Stimulated activated CD8-positive, alpha-beta memory T cell treated with anti-CD3 and anti-CD28 coated beads, Interleukin-15, amount 100 ng/mL, for 24 hours (primary cell): ENCODE data around the gene GJB6.
A peak's percentile ranks its signal among the peaks of the same experiment; 100 is the strongest.
"Not testable (repeated sequence)": the region's sequence is repeated elsewhere in the genome, so short reads cannot be mapped to it uniquely, and the experiment has no call there.

Experiments
- DNase-seq: peaks from one replicate; pipeline ENCODE4 v3.0.0-alpha.2; 2020; ENCODE audit warnings: low read depth

GJB6 gene

DNA sequence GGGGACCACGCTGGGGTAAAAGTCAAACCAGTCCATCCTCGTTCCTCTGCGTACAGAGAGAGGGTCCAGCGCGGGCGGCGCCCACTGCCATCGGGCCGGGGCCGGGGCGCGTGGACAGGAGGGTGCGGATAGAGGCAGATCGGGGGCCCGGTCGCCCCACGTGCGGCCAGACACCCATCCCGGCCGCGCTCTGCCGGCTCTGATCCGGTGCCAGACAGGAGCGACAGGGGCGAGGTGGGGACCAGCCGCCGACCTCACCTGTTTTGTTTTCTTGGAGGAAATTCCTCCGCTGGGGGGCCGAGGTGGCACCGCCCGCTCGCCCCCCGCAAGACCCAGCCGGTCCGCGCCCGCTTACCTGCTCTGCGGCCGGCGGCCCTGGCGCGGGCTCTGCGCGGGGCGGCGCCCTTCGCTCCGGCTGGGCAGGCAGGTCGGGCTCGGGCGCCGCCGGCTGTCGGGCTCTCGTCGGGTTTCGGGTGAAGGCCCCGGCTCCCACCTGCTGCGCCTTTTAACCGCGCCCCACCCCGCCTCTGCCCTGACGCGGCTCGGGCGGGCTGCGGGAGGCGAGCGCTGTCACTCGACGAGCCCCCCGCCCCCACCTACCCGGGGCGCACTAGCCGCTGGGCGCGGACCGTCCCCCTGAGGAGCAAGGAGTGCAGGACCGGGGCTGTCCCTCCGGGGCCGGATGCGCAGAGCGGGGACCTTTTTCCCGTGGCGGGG is at the start of gene GJB6:
Gene GJB6, minus strand, starts transcription at position 481 of the 717 bp plus-strand sequence. CDS start 8,839 bp downstream, outside the sequence.
- peak; percentile 11 for DNase-seq

GRCh38 chr13:20276901-20277300 is 44.8 kb upstream of the GJB6 start:
- not testable (repeated sequence) for DNase-seq

DNA sequence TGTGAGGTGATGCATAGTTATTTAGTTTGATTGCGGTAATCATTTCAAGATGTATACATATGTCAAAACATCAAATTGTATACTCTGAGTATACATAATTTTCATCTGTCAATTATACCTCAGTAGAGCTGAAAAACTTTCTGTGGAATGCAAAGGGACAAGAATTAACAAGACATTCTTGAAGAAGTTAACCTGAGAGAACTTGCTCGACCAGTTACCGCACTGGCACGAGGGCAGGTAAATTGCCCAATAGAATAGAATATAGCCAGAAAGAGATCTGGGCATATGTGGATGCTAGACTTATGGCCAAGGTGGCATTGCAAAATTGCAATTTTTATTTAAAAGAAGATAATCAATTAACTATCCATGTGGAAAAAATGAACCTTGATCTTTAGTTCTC is 42.3 kb upstream of the GJB6 start:
- DNase-seq, result no peak

GRCh38 chr13:20272588-20273171 is 40.6 kb upstream of the GJB6 start:
- no peak for DNase-seq

DNA sequence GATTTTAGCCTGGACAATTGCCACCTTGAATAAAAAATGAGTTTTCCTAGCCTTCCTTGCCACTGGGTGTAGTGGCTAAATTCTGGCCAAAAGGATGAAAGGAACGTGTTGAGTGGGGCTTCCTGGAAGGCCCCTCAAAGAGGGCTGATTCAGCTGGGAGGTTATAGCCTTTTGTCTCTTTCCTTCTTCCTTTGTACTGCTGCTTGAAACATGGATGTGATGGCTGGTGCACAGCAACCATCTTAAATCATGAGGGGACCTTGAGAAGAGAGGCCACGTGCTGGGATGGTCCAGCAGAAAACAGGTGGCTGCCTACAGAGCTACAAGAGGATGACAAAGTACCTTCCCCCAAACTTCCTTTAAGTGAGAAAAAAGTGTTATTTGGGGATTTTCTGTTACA is 40.0 kb upstream of the GJB6 start:
- DNase-seq, result no peak

- no peak for DNase-seq
Observed at GRCh38 chr13:20271441-20271840, 39.3 kb upstream of the GJB6 start.

- DNase-seq, result no peak
Observed at GRCh38 chr13:20270163-20270865, 38.2 kb upstream of the GJB6 start.

DNA sequence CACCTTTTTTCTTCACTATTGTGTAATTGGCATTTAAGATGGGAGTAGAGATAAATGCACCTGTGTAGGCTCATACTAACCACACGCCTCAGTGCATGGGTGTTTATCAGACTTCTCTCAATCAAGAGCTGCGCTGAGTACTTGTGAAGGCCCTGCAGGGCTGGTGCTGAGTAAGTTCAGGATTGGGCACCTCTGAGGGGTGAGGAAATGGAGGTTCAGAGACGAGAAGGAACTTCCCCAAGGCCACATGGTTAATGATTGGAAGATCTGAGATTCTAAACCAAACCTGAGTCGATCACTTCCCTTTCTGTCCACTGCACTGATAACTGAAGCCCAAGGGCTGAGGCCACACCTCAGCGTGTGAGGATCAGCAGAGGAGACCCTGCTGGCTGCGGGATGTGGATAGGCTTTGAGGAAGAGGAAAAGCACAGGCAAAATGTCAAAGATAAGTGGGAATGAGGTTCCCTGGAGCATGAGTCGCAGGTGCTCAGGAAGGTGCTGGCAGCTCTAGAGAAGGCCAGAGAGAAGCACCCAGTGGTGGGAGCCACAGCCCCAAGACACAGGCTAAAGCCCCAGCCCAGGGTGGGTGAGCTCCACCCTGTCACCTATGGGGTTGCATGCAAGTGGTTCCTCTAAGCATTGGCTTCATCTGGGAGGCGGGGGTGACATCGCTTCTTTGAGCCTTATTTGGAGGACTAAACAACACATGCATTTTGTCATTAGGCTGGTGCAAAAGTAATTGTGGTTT is 32.3 kb upstream of the GJB6 start:
- no peak for DNase-seq

DNA sequence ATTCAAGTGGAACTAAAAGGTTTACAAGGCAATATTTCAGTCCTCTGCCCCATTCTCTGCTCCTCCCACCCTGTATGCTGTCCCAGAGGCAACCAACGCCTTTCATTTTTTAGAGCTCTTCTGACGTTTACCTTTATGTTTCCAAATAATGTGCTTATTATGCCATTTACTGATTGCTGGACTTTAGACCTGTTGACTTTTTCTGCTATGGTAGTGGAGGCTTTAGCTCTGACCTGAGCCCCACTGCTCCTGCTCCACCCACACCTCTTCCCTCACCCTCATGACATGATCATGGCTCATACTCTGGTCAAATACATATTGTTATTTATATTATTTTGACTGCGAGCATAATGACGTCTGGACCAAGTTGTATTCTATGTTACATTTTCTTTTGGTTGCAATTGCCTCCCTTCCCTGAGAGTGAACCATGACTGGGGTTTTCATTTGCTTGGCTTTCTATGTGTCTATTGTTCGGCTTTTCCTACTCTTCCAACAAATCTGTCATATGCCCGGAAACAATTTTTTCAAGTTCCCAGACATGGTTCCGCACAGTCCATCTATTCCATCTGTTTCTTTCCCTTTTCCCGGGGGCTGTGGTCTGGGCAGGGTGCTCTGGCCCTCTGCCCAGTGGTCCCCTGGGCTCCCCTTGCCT is 31.4 kb upstream of the GJB6 start:
- DNase-seq, result no peak

DNA sequence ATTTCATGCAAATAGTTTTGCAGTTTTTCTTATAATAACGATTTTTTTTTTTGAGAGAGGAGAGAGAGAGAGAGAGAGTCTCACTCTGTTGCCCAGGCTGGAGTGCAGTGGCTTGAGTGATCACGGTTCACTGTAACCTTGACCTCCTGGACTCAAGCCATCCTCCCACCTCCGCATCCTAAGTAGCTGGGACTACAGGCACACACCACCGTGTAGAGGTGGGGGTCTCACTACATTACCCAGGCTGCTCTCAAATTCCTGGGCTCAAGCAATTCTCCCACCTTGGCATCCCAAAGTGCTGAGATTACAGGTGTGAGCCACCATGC is 26.8 kb upstream of the GJB6 start:
- DNase-seq, result no peak

DNA sequence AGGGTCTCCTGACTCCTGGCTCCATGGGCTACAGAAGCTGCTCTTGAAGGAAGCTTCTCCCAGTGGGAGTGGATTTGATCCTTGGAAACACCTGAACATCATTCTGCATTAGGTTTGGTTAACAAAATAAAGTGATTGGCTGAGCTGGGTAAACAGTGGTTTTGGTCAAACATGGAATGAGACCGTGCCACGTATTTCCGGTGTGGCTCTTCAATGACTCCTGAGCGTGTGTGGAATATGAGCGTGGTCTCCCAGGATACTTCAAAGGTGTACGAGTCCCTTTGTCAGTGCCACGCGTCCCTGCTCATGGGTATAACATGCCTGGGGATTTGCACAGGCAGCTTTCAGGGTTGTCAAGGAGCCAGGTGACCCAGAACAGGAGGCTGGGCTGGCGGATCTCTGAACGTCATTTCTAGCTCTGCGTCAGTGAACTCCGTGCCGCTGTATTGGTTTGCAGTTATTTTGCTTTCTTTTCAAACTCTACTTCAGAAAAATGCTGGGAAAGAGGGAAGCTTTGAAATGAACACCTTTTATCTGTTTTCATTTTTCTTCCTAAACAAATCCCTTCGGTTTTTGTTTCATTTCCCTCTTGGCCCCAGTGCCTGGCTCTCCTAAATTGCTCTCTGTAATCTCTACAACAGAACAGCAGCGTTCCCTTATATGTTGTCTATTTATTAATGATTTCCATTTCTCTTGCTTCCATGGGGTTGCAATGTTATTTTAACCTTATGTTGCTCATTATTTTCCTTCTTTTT is 26.3 kb upstream of the GJB6 start:
- DNase-seq, result no peak

GRCh38 chr13:20254076-20254475 is 22.0 kb upstream of the GJB6 start:
- DNase-seq, result no peak

- DNase-seq, result no peak
Observed at GRCh38 chr13:20249913-20250312, 17.8 kb upstream of the GJB6 start.

- no peak for DNase-seq
Observed at GRCh38 chr13:20247963-20248362, 15.8 kb upstream of the GJB6 start.

DNA sequence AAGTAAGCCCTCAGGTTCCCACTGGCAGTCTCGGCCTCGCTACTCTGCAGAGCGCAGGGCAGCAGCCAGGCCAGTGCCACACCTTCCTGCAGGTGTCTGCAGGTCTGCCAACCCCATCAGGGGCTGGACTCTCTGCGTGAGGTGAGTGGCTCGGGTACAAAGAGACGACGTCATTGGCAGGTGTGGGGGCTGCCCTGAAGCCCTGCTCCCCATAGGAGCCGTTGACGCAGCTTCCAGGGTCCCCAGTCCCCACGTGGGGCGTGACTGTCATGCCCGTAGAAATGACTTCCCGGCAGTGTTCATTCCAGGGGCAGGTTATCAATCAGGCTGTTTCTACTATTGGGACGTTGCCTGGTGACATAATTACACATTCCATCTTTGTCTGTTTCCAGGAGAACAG is 15.3 kb upstream of the GJB6 start:
- DNase-seq, result no peak

DNA sequence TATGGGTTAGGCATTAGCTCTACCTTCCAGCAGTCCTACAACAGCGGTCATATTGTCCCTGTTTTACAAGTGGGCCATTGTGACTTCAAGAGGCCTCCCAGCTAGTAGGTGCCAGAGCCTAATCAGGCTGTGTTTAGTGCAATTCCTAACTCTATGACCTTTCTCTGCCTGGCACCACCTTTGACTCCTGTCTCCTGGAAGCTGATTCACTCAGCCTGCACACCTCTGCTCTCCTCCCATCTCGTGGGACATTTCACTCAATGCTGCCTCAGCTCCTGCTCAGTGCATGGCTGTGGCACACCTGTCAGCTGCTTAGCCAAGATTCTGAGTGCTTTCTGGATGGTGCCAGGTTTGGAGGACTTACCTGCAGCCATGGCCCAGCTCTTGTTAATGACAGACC is 9.5 kb upstream of the GJB6 start:
- no peak for DNase-seq

DNA sequence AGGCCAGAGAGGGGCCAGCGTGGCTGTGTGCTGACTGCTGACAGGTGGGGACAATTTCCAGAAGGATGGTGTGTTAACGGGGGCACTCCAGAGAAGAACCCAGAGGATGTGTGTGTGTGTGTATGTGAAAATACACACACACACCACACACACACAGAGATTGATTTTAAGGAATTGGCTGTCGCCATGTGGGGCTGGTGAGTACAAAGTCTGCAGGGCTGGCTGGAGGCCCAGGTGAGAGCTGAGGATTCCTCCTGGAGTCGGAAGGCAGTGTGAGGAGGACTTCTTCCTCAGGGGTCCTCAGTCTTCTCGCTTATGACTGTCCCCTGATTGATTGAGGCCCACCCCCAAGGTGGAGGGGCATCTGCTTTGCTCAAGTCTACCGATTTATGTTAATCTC is 7.6 kb upstream of the GJB6 start:
- DNase-seq, result no peak

DNA sequence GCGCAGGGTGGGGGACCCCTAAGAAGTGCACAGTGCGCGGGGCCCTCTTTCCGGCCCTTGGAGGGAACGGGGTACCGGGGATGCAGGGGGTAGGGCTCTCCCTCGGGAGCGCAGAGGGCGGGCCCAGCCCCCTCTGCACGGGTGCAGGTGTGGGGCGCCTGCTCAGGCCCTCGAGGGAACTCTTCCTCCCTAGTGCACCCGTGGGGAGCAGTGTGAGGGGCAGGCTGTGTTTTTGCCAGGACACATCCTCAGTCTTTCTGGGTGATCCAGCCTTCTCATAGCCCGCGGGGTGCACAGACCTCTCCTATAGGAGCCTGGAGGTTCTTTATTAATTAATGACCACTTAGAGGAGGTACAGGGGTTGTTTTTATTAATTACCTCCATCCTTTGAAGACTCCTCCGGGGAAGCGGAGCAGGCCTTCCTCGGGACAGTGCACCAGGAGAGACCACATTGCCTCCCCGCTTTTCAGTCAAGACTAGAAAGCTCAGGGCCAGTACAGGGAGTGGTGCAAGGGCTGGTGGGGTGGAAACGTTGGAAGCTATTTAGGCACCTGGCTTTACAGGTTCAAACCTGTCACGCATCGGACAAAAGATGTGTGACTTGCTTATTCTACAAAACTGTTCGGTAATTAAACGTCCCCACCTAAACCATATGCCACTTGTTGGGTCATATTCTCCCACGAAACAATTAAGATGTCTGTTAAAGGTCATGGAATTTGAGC is 598 bp upstream of the GJB6 start:
- no peak for DNase-seq

GRCh38 chr13:20230913-20231838 is 943 bp downstream of the GJB6 start:
- no peak for DNase-seq

- no peak for DNase-seq
Observed at GRCh38 chr13:20227730-20228129, 4.4 kb downstream of the GJB6 start.
